Astrocyte (in vitro differentiated cells and primary cell): ENCODE results near the gene HSF5.

ENCODE experiments used
- EZH2 ChIP-seq: IDR thresholded peaks from 2 replicates; pipeline ENCODE4 v1.6.1; 2012; ENCODE audit warnings: mild to moderate bottlenecking, low read length, inconsistent platforms; ENCODE audit not compliant: insufficient read depth
- TF ChIP-seq, protein P1 (sequence below): IDR thresholded peaks from 2 replicates; pipeline ENCODE4 v1.5.1; 2011; ENCODE audit warnings: low read depth, mild to moderate bottlenecking, inconsistent platforms, low read length, moderate library complexity; ENCODE audit not compliant: insufficient read depth

DNA sequence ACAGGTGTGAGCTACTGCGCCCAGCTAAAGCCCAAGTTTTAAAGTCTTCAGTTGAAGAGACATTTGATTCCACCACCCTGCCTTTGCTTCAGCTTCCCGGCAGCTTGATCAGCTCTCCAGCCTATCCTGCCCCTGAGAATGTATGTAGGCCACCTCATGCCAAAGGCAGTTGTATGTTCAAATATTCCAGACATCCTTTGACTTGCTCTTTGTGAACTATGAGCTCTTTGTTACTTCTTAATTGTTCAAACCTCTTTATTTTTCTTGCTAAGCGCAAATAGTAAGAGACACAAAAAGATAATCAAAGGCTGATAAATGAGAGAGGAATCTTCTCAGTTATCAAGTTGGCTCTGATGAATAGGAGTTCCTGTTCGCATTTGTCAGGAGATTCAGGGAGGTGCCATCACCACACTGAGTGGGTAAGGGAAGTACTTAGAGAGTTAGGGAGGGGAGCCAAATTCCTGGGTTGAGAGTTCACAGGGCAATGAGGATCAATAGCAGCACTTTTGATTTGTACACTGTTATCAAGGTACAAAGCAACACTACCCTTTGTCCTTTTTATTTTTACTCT, 104.2 kb downstream of the HSF5 start:
- TF ChIP-seq, protein P1, sequence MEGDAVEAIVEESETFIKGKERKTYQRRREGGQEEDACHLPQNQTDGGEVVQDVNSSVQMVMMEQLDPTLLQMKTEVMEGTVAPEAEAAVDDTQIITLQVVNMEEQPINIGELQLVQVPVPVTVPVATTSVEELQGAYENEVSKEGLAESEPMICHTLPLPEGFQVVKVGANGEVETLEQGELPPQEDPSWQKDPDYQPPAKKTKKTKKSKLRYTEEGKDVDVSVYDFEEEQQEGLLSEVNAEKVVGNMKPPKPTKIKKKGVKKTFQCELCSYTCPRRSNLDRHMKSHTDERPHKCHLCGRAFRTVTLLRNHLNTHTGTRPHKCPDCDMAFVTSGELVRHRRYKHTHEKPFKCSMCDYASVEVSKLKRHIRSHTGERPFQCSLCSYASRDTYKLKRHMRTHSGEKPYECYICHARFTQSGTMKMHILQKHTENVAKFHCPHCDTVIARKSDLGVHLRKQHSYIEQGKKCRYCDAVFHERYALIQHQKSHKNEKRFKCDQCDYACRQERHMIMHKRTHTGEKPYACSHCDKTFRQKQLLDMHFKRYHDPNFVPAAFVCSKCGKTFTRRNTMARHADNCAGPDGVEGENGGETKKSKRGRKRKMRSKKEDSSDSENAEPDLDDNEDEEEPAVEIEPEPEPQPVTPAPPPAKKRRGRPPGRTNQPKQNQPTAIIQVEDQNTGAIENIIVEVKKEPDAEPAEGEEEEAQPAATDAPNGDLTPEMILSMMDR = no peak
- no peak for TF ChIP-seq EZH2
